Activated naive CD4-positive, alpha-beta T cell (primary cell): ENCODE measurements around the gene FMNL2.

Experiments used
- DNase-seq, 4 experiments: peaks; one replicate each; lab custom pipeline; 2025; lab: John Stamatoyannopoulos, UW

FMNL2 gene

GRCh38 chr2:152427902-152428301 is 92.9 kb downstream of the FMNL2 start:
- DNase-seq, result no peak

DNA sequence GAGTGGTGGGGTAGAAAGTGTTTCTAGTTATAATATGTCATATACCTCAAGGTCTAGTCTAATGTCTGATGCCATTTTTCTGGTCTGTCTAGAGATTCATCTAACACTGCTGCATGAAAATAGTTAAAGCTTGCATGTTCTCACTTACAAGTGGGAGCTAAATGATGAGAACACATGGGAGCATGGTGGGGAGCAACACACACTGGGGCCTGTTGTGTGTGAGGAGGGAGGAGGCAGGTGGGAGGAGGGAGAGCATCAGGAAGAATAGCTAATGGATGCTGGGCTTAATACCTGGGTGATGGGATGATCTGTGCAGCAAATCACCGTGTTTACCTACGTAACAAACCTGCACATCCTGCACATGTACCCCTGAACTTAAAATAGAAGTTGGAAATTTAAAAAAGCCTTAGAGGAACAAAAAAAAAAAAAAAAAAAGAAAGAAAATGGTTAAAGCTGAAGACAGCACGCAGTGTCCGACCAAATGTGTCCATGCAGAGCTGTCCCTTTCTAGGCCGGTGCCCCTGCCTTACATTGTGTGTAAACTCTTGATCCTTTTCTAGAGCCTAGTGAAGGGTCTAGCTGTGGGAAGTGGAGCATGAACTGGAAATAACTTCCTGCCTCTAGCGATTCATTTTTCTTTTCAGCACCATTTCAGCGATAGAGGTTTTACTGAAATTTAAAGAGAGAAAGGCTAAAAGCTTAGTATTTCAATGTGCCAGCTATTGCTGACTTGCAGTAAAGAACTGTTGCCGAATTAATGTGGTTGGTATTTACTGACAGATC is 94.0 kb downstream of the FMNL2 start:
- no peak for DNase-seq

- no peak for DNase-seq
Measured at GRCh38 chr2:152430876-152431275, 95.9 kb downstream of the FMNL2 start.

GRCh38 chr2:152431370-152432098 is 96.6 kb downstream of the FMNL2 start:
- no peak for DNase-seq

GRCh38 chr2:152432206-152432653 is 97.3 kb downstream of the FMNL2 start:
- DNase-seq, result no peak

DNA sequence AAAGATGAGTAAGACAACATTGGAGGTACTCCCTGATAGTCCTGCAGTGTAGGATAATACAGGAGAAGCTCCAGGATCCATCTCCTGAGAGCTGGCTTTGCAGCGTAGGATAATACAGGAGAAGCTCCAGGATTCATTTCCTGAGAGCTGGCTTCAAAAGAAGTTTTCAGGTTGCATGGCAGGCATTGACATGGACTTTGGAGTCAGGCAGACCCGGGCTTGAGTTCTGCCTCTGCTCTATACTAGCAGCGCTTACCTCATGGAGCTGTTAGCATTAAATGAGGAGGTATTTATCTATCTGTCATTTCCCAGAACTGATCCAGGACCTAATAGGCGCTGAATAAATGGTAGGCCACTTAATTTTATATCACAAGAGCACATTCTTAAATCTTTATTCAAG is 97.8 kb downstream of the FMNL2 start:
- DNase-seq, result no peak

DNA sequence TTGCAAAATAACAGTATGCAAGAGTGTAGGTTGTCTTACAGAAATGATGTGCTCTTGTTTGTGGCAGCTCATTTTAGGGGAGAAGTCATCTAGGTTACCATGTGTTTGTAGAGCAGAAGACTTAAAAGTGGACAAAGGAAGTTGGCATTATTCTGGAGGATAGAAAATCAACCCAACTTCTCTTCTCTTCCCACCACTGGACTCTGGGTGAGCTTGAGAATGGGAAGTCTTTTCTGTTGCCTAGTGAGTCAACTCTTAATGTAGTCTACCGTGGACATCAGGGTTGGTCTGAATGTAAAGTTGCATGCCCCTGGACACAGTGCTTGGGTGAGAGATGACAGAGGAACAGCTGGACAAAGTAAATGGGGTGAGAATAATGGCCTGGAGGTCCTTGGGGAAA is 98.3 kb downstream of the FMNL2 start:
- DNase-seq, result no peak

DNA sequence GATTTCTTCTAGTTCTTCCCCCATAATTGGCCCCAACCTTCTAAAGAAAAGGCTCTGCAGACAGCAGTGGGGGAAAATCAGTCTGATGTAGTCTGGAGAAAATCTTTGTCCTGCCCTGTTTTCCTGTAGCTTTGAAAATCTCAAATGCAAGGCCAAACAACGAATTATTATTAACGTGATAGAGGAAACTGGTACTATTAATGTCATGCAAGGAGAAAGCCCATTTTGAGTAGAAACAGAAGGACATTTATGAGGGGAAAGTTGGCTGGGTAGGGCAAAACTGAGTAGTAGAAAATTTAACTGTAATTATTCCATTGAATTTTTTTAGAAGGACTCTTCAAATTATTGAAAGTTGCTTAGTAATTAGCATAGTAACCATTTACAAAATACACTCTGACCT is 98.8 kb downstream of the FMNL2 start:
- DNase-seq, result no peak

GRCh38 chr2:152434395-152435182 is 99.6 kb downstream of the FMNL2 start:
- no peak for DNase-seq

- DNase-seq, result no peak
Measured at GRCh38 chr2:152436148-152436547, 101.2 kb downstream of the FMNL2 start.

- no peak for DNase-seq
Measured at GRCh38 chr2:152437276-152438108, 102.5 kb downstream of the FMNL2 start.

DNA sequence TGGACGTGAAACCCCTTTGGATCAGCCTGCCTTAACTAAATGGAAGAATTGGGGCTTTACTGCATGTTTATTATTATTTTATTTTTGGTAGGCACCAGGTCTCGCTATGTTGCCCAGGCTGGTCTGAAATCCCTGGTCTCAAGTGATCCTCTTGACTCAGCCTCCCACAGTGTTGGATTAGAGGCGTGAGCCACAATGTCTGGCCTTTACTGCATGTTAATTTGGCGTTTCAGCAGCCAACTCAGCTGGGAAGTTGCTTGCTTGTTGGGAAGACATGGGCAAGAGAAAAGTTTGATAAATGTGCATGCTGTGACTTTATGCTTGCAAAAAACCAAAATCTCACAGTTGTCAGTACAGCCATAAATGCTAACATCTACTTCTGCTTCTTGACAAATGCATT is 105.1 kb downstream of the FMNL2 start:
- no peak for DNase-seq

DNA sequence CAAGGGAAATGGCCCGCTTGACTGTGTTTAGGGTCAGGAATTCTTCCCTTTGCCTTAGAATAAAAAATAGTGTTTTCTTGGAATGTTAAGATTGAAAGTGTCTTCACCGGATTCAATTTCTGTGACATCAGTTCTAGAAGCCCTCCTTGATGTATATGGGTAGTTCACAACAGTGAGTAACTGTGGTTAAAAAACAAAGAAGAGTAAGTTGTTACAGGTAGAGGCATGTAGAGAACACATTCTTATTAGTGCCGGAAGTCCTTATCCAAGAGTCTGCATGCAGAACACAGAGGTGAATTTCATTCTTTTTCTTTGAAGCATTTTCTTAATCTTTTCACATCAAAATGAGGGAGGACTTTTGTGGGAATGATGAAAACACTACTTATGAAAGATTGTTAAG is 105.5 kb downstream of the FMNL2 start:
- DNase-seq, result no peak

DNA sequence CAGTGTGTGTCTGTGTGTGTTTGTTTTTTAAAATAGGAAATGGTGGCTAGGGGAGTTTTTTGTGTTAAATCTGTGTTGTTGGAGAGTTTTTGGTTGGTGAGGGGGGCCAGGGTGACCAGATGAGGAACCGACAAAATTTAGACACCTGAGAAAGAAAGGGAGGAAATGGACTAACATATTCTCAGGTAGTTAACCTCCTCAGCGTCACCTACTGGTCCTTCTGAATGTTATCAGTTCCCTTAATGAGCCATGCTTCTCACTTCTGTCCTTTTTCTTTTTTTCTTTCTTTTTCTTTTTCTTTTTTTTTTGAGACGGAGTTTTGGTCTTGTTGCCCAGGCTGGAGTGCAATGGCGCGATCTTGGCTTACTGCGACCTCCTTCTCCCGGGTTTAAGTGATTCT is 107.0 kb downstream of the FMNL2 start:
- DNase-seq, result no peak

DNA sequence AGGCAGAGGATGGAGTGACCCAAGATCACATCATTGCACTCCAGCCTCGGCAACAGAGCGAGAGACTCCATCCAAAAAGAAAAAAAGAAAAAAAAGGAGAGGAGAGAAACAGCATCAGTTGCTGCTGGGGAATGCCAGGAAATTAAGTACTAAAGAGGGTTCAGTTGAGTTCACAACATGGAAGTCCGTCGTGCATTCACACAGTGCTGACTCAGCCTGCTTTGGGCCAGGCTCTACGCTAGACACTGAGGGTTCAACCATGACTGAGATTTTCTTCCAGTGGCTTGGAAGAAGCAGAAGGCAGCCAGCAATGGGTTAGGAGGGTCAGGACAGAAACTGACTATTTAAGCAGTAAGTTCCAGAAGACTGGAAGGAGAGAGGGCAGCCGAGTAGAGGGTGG is 108.8 kb downstream of the FMNL2 start:
- DNase-seq, result no peak

DNA sequence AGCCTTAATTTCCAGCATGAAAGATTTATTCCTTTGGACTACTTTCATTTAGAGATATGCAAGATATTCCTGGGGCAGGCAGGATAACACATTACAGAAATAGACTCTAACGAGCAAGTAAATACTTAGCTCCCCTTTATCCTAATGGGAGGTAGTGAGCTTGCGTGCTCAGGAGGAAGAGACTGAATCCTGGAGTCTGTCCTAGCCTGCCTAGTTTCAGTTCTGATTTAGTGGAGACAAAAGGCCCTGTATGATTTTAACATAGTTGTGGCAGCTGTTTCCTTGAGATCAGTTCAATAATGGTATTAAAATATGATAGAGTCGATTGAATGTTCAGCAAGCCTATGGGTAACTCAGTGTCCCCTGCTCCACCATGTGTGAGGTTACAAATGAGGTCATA is 109.5 kb downstream of the FMNL2 start:
- no peak for DNase-seq

- no peak for DNase-seq
Measured at GRCh38 chr2:152445375-152445774, 110.4 kb downstream of the FMNL2 start.

GRCh38 chr2:152445791-152446201 is 110.8 kb downstream of the FMNL2 start:
- no peak for DNase-seq

- no peak for DNase-seq
Measured at GRCh38 chr2:152446213-152446612, 111.2 kb downstream of the FMNL2 start.

DNA sequence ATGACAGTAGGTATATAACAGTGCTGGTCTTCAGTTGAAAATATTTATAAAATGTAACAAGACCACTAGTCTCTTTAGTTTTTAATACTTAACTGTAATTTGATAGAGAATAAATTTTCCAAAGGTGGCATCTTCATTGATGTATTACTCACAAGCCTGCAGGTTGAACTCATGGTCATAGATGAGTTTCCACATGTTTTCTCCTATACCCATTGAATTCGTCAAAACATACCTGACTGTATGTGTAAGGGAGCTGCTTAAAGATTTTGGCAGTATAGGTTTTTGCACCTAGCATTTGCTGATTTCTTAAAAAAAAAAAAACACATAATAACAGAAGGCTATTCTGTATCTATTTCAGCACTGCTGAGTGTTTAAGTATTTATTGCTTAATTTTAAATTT is 112.9 kb downstream of the FMNL2 start:
- DNase-seq, result no peak

DNA sequence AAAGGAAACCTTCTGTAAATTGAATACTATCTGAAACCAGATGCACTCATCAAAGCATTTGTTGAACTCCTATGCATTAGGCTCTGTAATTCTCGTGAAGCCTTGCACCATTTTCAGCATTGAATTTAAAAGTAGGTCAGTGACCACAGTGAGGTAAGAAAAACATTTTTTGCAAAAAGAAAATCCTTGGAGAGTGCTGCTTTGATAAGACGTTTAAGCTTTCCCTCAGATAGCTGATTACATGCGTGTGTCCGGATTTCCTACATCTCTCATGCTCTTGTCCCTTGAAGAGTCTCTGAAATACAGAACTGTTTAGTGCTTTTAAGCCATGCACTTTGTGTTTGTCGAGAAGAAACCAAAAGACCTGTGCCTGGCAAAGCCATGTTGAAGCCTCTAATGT is 113.6 kb downstream of the FMNL2 start:
- DNase-seq, result no peak

DNA sequence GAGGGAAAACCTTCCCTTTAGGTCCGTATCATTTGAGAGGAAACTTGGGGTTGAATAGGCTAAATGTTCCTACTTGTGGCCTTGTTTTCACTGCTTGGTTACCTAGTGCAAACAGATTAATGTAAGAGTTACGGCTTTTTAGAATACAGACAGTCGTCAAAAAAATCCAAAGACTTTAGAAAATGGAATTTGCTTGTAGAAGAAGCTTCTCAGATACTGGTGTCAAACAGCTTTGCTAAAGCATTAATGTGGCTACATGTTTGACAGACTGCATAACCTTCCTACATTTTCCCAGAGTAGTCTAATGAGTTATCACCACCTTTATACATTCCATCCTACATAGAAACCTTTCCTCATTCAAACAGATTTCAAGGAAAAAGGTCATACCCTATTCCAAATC is 114.6 kb downstream of the FMNL2 start:
- no peak for DNase-seq
